Cardiac muscle cell (in vitro differentiated cells and primary cell): Measurements from ENCODE around the gene TTLL5. TPM values are rescaled to one million over a fixed set of nuclear protein-coding genes. Genes with fewer than 3 reads are reported as not detected.

Experiments
- DNase-seq, 2 donors: peaks; one replicate each; pipeline versions ENCODE4 v3.0.0 to v3.0.0-alpha.2; 2010 to 2017; ENCODE audit warnings: low read depth in 1 of 2, low spot score in 1 of 2
- H3K27ac ChIP-seq: fragments of 200-600 bp; sonication (generic); 2 replicates; pipeline ENCODE4 v1.5.1; 2016
- H3K27me3 ChIP-seq: fragments of 200-600 bp; sonication (generic); 2 replicates; pipeline ENCODE4 v1.6.0; 2016; ENCODE audit warnings: control low read depth
- H3K36me3 ChIP-seq: fragments of 200-600 bp; sonication (generic); 2 replicates; pipeline ENCODE4 v1.5.1; 2016; ENCODE audit warnings: control low read depth
- H3K4me1 ChIP-seq: fragments of 200-600 bp; sonication (generic); 2 replicates; pipeline ENCODE4 v1.8.1; 2017; ENCODE audit warnings: low read depth, mild to moderate bottlenecking, mixed run types
- H3K4me3 ChIP-seq: fragments of 200-600 bp; sonication (generic); 2 replicates; pipeline ENCODE4 v1.5.1; 2016; ENCODE audit warnings: mild to moderate bottlenecking
- H3K9me3 ChIP-seq: fragments of 200-600 bp; sonication (generic); 2 replicates; pipeline ENCODE4 v1.5.1; 2017; ENCODE audit warnings: low read depth, mild to moderate bottlenecking, control low read depth
- CTCF ChIP-seq: IDR thresholded peaks from 2 replicates; pipeline ENCODE4 v1.5.1; 2012; ENCODE audit warnings: low read depth, mild to moderate bottlenecking, low read length
- polyA plus RNA-seq: library from polyadenylated mRNA; unstranded; fragments of >200 nt; fragmentation: Nextera tagmentation; extraction: Ambion mirVana; gene quantifications from 2 replicates; pipeline ENCODE4 v1.2.1, GENCODE V29; 2016
- total RNA-seq: library from RNA; depleted of rRNA; stranded (reverse); fragments of >200 nt; gene quantifications from 2 replicates; pipeline ENCODE4 v1.2.3, GENCODE V29; 2016

The TTLL5 gene
- total and polyA plus RNA-seq, 2 experiments from 2014 or later, result 24.1 to 28.4 TPM

- Histone ChIP-seq H3K9me3 (no peaks in the 10 kb centered on the region), H3K4me3 (no peak overlapping the region), H3K27ac (peak overlapping the region; percentile 69), H3K4me1 (peaks cover 63% of the 10 kb centered on the region), H3K27me3 (no peaks in the 10 kb centered on the region), H3K36me3 (no peaks in the 10 kb centered on the region)
- DNase-seq, result no peak
- no peak for TF ChIP-seq CTCF
Measured at GRCh38 chr14:75863221-75863620, 202.2 kb downstream of the TTLL5 start.

GRCh38 chr14:75864352-75864751 is 203.3 kb downstream of the TTLL5 start:
- Histone ChIP-seq H3K27me3 (no peaks in the 10 kb centered on the region), H3K9me3 (no peaks in the 10 kb centered on the region), H3K4me3 (no peak overlapping the region), H3K27ac (no peak overlapping the region), H3K36me3 (no peaks in the 10 kb centered on the region), H3K4me1 (peaks cover 67% of the 10 kb centered on the region)
- no peak for TF ChIP-seq CTCF
- peak in 1 of 2 donors; percentile 77 for DNase-seq

- no peak for TF ChIP-seq CTCF
- Histone ChIP-seq H3K4me1 (peaks cover 59% of the 10 kb centered on the region), H3K9me3 (no peaks in the 10 kb centered on the region), H3K36me3 (no peaks in the 10 kb centered on the region), H3K4me3 (no peak overlapping the region), H3K27ac (peak overlapping the region; percentile 26), H3K27me3 (no peaks in the 10 kb centered on the region)
- no peak for DNase-seq
Measured at GRCh38 chr14:75865531-75865930, 204.5 kb downstream of the TTLL5 start.

- no peak for DNase-seq
- no peaks in the 10 kb centered on the region for H3K27me3 ChIP-seq
- H3K4me3 ChIP-seq, result no peak overlapping the region
- peaks cover 51% of the 10 kb centered on the region for H3K4me1 ChIP-seq
- no peaks in the 10 kb centered on the region for H3K36me3 ChIP-seq
- peak overlapping the region; percentile 93 for H3K27ac ChIP-seq
- no peak for TF ChIP-seq CTCF
- H3K9me3 ChIP-seq, result no peaks in the 10 kb centered on the region
Measured at GRCh38 chr14:75866970-75867369, 205.9 kb downstream of the TTLL5 start.

GRCh38 chr14:75871181-75871880 is 210.3 kb downstream of the TTLL5 start:
- H3K36me3 ChIP-seq, result no peaks in the 10 kb centered on the region
- peaks cover 32% of the 10 kb centered on the region for H3K4me1 ChIP-seq
- peak overlapping the region; percentile 30 for H3K27ac ChIP-seq
- no peaks in the 10 kb centered on the region for H3K9me3 ChIP-seq
- H3K4me3 ChIP-seq, result no peak overlapping the region
- peak in 1 of 2 donors; percentile 76 for DNase-seq
- no peaks in the 10 kb centered on the region for H3K27me3 ChIP-seq
- no peak for TF ChIP-seq CTCF
